GM12892 (cell line): ENCODE measurements around the gene RBMS3.

Experiments
- DNase-seq: peaks from one replicate; pipeline ENCODE4 v3.0.0; 2011; ENCODE audit not compliant: insufficient read length
- FAIRE-seq: peaks from 2 replicates; lab custom pipeline; 2011; peaks lifted over from hg19 to GRCh38; lab: Jason Lieb, UNC
- POLR2A ChIP-seq: IDR thresholded peaks from 2 replicates; pipeline ENCODE4 v1.6.1; 2011; ENCODE audit warnings: low read depth, low read length, control low read depth
- POLR2AphosphoS5 ChIP-seq: IDR thresholded peaks from 2 replicates; pipeline ENCODE4 v1.6.1; 2011; ENCODE audit warnings: low read depth, low read length, control low read depth
- TAF1 ChIP-seq: IDR thresholded peaks from 2 replicates; pipeline ENCODE4 v1.6.1; 2011; ENCODE audit warnings: low read depth, mild to moderate bottlenecking, control low read depth, low read length, borderline replicate concordance

The RBMS3 gene

DNA sequence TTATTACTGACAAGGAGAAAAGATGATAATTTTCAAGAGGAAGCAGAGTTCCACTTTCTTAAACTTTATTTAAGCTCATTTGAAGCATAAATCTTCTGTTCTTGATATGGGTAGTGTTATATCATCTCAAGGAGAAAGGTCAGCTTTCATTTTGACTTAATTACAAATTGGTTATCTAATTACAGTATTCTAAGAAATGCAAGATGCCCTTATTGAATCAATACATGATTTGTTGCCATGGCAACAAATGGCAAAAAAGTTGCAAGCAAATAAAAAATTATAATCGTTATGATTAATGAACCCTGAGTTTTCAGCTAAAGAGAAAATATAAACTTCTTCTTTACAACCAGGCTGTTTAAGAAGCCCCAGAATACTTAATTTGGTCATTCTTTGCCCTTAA is 622.7 kb downstream of the RBMS3 start:
- DNase-seq (no peak), FAIRE-seq (no peak)
- TF ChIP-seq POLR2AphosphoS5: no peak
- no peak for TF ChIP-seq POLR2A
- no peak for TF ChIP-seq TAF1

GRCh38 chr3:29906906-29907305 is 626.0 kb downstream of the RBMS3 start:
- TF ChIP-seq POLR2A (no peak), TAF1 (no peak), POLR2AphosphoS5 (no peak)
- DNase-seq (no peak), FAIRE-seq (no peak)

DNA sequence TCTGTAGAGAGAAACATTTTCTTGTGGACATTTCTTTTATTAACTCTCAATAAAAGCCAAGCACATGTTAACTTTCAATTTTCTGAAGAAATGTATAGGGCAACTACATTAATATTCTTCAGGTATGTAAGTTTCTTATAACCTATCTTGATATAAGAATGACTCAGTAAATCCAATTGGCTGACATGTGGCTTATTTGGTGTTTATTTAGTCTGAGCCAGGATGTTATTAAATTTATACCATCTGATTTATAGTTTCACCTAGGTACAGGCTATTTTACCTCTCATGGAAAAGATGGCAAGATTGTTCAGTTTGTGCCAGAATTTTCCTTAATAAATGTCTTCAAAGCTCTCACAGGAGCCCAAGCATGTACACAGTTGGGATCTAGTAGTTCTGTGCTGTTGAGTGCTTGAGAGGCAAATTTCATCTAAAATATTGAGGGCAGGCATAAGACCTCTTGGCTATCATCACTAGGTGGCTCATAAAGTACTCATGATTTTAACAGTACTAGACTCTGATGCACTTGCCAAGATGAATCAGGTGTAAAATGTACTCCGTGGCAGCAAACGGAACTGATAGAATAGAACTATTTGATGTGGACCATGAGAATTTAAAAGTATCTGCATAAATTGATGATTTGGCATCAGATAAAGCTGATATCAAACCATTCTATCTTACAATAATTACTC is 631.9 kb downstream of the RBMS3 start:
- TF ChIP-seq POLR2A (no peak), TAF1 (no peak), POLR2AphosphoS5 (no peak)
- FAIRE-seq (no peak), DNase-seq (no peak)

DNA sequence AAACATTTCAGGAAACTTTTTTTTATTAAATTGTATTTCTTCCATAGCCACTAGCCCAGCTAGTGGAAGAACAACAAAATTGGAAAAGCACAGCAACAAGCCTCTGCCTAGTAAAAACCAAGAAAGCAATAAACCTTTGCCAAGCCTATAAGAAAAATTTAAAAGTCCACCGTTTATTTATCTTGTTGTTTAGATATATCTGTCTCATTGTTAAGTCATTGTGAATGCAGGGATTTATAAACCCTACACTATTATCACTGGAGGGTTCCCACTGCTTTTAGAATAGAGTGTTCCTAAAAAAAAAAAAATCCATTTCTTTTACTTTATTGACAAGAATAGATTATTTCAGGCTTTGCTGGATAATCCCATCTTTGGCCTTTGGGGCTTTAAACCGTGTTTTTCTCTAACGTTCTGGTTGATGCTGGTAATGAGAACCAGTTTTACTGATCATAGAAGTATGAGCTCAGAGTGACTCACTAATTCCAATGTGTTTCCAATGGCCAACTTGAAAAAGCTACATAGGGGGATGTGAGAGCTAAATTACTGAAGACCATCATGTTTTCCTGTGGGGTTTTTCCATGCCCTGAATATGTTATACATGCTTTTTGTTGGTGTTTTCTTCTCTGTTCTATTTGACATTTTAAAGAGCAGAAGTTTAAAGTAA is 634.1 kb downstream of the RBMS3 start:
- DNase-seq (no peak), FAIRE-seq (no peak)
- no peak for TF ChIP-seq TAF1
- no peak for TF ChIP-seq POLR2A
- TF ChIP-seq POLR2AphosphoS5: no peak

DNA sequence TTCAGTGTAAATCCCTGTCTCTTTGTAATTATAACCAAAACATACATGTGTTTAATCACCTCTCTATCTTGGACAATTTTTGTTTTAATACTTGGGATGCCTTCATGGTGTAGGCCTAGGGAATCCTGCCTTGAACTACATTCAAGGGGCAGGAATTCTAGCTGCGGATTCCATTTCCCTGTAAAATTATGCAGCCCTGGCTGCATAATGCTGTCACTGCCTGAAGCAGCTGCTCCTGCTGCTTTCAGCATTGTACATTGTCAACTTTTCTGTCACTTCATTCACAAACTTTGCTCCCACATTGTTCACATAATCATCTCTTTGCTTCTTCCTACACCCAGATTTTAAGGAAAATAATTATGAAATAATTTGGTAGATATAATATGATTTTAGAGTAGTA is 638.7 kb downstream of the RBMS3 start:
- DNase-seq: no peak
- FAIRE-seq: no peak
- TF ChIP-seq POLR2A (no peak), TAF1 (no peak)

DNA sequence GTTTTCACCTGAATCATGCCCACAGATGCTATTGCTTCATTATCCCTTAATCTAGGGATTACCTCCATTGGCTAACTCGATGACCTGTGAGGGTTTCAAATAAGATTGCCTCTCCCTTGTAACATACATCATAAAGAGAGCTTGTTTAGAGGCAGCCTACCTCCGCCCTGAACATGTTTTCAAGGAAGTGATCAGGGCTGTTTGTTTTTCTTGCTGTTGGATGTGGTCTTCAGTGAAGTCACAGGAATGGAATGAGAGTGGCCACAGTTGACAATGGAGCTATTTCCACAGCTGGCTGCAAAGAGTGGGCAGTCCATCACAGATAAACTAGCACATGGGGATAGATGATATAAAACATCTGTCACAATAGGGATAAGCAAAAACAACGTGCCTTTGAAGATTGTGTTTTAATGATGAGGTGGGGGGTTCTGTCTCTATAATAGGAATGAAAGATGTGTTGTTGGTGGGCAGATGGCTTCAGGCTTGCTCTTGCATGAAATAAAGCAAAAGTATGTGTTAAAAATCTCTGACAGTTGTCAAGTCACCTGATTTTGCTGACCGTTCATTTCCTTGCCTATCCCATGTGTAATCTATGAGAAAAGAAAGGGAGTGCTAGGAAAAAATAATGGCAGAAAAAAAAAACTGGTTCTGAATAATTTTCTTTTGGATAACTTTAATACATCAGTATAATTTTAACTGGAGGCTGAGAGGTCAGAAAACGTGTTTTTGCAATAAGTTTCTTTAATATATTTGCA is 642.3 kb downstream of the RBMS3 start:
- TF ChIP-seq TAF1 (no peak), POLR2AphosphoS5 (no peak), POLR2A (no peak)
- DNase-seq: no peak
- no peak for FAIRE-seq

- TF ChIP-seq POLR2A (no peak), POLR2AphosphoS5 (no peak)
- DNase-seq (no peak), FAIRE-seq (no peak)
Measured at GRCh38 chr3:29924783-29925561, 644.1 kb downstream of the RBMS3 start.

- FAIRE-seq (no peak), DNase-seq (no peak)
- no peak for TF ChIP-seq POLR2A
- no peak for TF ChIP-seq POLR2AphosphoS5
- TF ChIP-seq TAF1: no peak
Measured at GRCh38 chr3:29926378-29926777, 645.5 kb downstream of the RBMS3 start.

- FAIRE-seq (no peak), DNase-seq (no peak)
Measured at GRCh38 chr3:29932696-29933325, 651.9 kb downstream of the RBMS3 start.

DNA sequence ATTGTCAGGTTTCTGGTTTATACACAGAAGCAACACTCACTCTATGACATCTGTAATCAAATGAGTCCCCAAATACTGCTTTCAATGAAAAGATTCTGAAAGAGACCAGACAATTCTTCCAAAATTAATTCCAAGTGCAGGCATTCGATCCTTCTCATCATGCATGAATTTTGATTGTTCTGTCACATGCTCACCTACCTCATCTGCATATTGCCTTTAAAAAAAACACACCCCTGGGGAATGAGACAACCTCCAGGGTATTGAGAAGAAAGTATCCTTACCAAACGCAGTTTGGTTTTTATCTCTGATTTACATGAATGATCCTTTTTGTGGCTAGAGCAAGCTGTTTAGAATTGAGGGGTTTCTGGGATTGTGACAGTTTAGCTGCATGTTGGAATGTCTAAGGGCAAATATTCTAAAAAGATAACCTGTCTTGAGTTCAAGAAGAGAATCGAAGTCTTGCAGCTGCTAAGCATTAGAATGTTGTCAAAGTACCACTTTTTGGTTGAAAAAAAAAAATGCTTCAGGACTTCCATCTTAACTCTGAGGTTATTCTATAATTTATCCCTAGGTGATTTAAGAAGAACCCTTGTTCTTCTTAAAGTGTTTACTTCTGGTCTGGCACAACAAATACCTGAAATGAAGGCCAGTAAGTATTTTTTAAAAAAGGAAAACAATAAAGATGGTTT is 653.1 kb downstream of the RBMS3 start:
- FAIRE-seq (peak; percentile 21), DNase-seq (no peak)
- no peak for TF ChIP-seq TAF1

More at GRCh38 chr3:29932696-29933325, 651.9 kb downstream of the RBMS3 start:
- no peak for TF ChIP-seq POLR2A
- TF ChIP-seq TAF1: no peak
- TF ChIP-seq POLR2AphosphoS5: no peak
